NCI-H2107 (cell line): Measurements from ENCODE around the gene MEPCE.
"Not testable (repeated sequence)": the region's sequence is repeated elsewhere in the genome, so short reads cannot be mapped to it uniquely, and the experiment has no call there.

Source experiments
- DNase-seq: peaks from one replicate; lab custom pipeline; 2025; lab: John Stamatoyannopoulos, UW

MEPCE gene

GRCh38 chr7:100429637-100430492 lies at the start of gene MEPCE:
TSS of gene MEPCE (plus strand) at chr7:100429831. CDS start at chr7:100430019, 188 bp downstream.
- DNase-seq: peak; percentile 99

- no peak for DNase-seq
These were observed 49.4 kb upstream of the MEPCE start for GRCh38 chr7:100380196-100380595.

- DNase-seq: not testable (repeated sequence)
These were observed 47.9 kb upstream of the MEPCE start for GRCh38 chr7:100381531-100382233.

GRCh38 chr7:100382234-100382853 lies 47.3 kb upstream of the MEPCE start:
- DNase-seq: not testable (repeated sequence)

- DNase-seq: no peak
These were observed 44.9 kb upstream of the MEPCE start for GRCh38 chr7:100384628-100385294.

- no peak for DNase-seq
These were observed 42.7 kb upstream of the MEPCE start for GRCh38 chr7:100386940-100387339.

- DNase-seq: no peak
These were observed 41.9 kb upstream of the MEPCE start for GRCh38 chr7:100387695-100388094.

- no peak for DNase-seq
These were observed 40.1 kb upstream of the MEPCE start for GRCh38 chr7:100389437-100390088.

GRCh38 chr7:100390286-100391009 lies 39.2 kb upstream of the MEPCE start:
- no peak for DNase-seq

- no peak for DNase-seq
These were observed 36.3 kb upstream of the MEPCE start for GRCh38 chr7:100393233-100393905.

- no peak for DNase-seq
These were observed 35.6 kb upstream of the MEPCE start for GRCh38 chr7:100394077-100394476.

- DNase-seq: no peak
These were observed 33.1 kb upstream of the MEPCE start for GRCh38 chr7:100396421-100396982.

- DNase-seq: no peak
These were observed 32.1 kb upstream of the MEPCE start for GRCh38 chr7:100397315-100398081.

GRCh38 chr7:100398239-100398638 lies 31.4 kb upstream of the MEPCE start:
- no peak for DNase-seq

GRCh38 chr7:100400041-100400440 lies 29.6 kb upstream of the MEPCE start:
- no peak for DNase-seq

- DNase-seq: no peak
These were observed 29.0 kb upstream of the MEPCE start for GRCh38 chr7:100400656-100401055.

GRCh38 chr7:100401811-100402210 lies 27.8 kb upstream of the MEPCE start:
- DNase-seq: no peak

- DNase-seq: no peak
These were observed 27.4 kb upstream of the MEPCE start for GRCh38 chr7:100402241-100402640.

- DNase-seq: no peak
These were observed 22.9 kb upstream of the MEPCE start for GRCh38 chr7:100406767-100407166.
